Stromal cell of bone marrow (primary cell): ENCODE measurements around the gene ST6GALNAC6.
"Not testable (repeated sequence)": the region's sequence is repeated elsewhere in the genome, so short reads cannot be mapped to it uniquely, and the experiment has no call there.

ENCODE experiments used
- DNase-seq: peaks from one replicate; pipeline ENCODE4 v3.0.0-alpha.2; 2012; ENCODE audit warnings: low read depth

The ST6GALNAC6 gene

GRCh38 chr9:127893392-127893791 is 6.0 kb downstream of the ST6GALNAC6 start:
- DNase-seq = no peak

GRCh38 chr9:127892831-127893230 is 6.6 kb downstream of the ST6GALNAC6 start:
- DNase-seq = no peak

GRCh38 chr9:127890053-127890452 is 9.3 kb downstream of the ST6GALNAC6 start:
- DNase-seq = no peak

- DNase-seq = no peak
These were observed 11.6 kb downstream of the ST6GALNAC6 start for GRCh38 chr9:127887792-127888191.

GRCh38 chr9:127886401-127886972 is 12.9 kb downstream of the ST6GALNAC6 start:
- DNase-seq = no peak

GRCh38 chr9:127885508-127886281 is 13.7 kb downstream of the ST6GALNAC6 start:
- no peak for DNase-seq

- no peak for DNase-seq
These were observed 14.4 kb downstream of the ST6GALNAC6 start for GRCh38 chr9:127884976-127885490.

GRCh38 chr9:127884427-127884911 is 14.9 kb downstream of the ST6GALNAC6 start:
- no peak for DNase-seq

- no peak for DNase-seq
These were observed 15.4 kb downstream of the ST6GALNAC6 start for GRCh38 chr9:127883959-127884358.

GRCh38 chr9:127881715-127882114 is 17.7 kb downstream of the ST6GALNAC6 start:
- DNase-seq = not testable (repeated sequence)

- no peak for DNase-seq
These were observed 19.3 kb downstream of the ST6GALNAC6 start for GRCh38 chr9:127880143-127880542.

- DNase-seq = no peak
These were observed 20.6 kb downstream of the ST6GALNAC6 start for GRCh38 chr9:127878652-127879390.

GRCh38 chr9:127878001-127878651 is 21.3 kb downstream of the ST6GALNAC6 start:
- DNase-seq = no peak

GRCh38 chr9:127877566-127877998 is 21.8 kb downstream of the ST6GALNAC6 start, which contains the start of gene AK1:
TSS of gene AK1 (minus strand) at chr9:127877675. CDS start at chr9:127874617, 3,058 bp downstream.
- DNase-seq = no peak

- DNase-seq = no peak
These were observed 22.4 kb downstream of the ST6GALNAC6 start for GRCh38 chr9:127876764-127877562.

GRCh38 chr9:127876026-127876763 is 23.2 kb downstream of the ST6GALNAC6 start:
- DNase-seq = no peak

- peak; percentile 63 for DNase-seq
These were observed 24.0 kb downstream of the ST6GALNAC6 start for GRCh38 chr9:127875306-127875966.

- no peak for DNase-seq
These were observed 24.8 kb downstream of the ST6GALNAC6 start for GRCh38 chr9:127874301-127875221.

GRCh38 chr9:127873886-127874285 is 25.5 kb downstream of the ST6GALNAC6 start:
- DNase-seq = peak; percentile 61
